Measurements from ENCODE around the gene PGAM1.
"Not testable (repeated sequence)": the region's sequence is repeated elsewhere in the genome, so short reads cannot be mapped to it uniquely, and the experiment has no call there.

PGAM1 gene

GRCh38 chr10:97475936-97476594 is 50.1 kb downstream of the PGAM1 start:
- no peaks in the 10 kb centered on the region for H3K9me2 ChIP-seq (replicated peaks; ENCODE audit: insufficient read depth, low read length)
- no peaks in the 10 kb centered on the region for H3K79me2 ChIP-seq (ENCODE audit: insufficient read depth, low read length)
- H3K4me3 ChIP-seq (ENCODE audit: insufficient read depth, low read length, poor library complexity, severe bottlenecking): no peak overlapping the region
- H3K4me2 ChIP-seq (ENCODE audit: low read depth, low read length, poor library complexity, severe bottlenecking): no peak overlapping the region
- peaks cover 20% of the 10 kb centered on the region; the same call in 1 of the 2 replicates for H3K36me3 ChIP-seq (ENCODE audit: low read length)
- no peaks in the 10 kb centered on the region for H3K9me3 ChIP-seq (ENCODE audit: insufficient read depth, low read length)
- no peak overlapping the region for H2AFZ ChIP-seq (ENCODE audit: low read depth, low read length, severe bottlenecking)
- H3K27me3 ChIP-seq (ENCODE audit: low read length): no peaks in the 10 kb centered on the region
- TF ChIP-seq EZH2phosphoT487 (conservative IDR thresholded peaks at IDR 0.05; ENCODE audit: low read length) (no peak), CTCF (IDR thresholded peaks at IDR 0.05; ENCODE audit: insufficient read depth, low read length, poor library complexity, severe bottlenecking) (no peak)
- no peak overlapping the region for H3K9ac ChIP-seq (ENCODE audit: low read length)
- no peaks in the 10 kb centered on the region for H3F3A ChIP-seq (ENCODE audit: insufficient read depth)
- H3K27ac ChIP-seq (ENCODE audit: low read depth, low read length): no peak overlapping the region
- H4K20me1 ChIP-seq (ENCODE audit: low read depth, low read length): no peaks in the 10 kb centered on the region

DNA sequence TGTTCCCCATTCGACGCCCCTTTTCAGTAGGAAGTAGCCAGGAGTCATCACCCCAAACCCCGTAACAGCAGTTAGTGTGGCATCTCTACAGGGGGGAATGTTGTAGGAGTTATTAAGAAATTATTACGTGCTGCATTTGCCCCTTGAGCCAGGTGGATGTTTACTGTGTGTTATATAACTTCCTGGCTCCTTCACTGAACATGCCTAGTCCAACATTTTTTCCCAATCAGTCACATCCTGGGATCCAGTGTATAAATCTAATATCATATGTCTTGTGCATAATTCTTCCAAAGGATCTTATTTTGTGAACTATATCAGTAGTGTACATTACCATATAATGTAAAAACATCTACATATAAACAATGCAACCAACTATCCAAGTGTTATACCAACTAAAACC is 53.4 kb downstream of the PGAM1 start:
- not testable (repeated sequence) for H3K9me3 ChIP-seq (ENCODE audit: insufficient read depth, low read length); H3K4me3 ChIP-seq (ENCODE audit: insufficient read depth, low read length, poor library complexity, severe bottlenecking); H3K9ac ChIP-seq (ENCODE audit: low read length); H3F3A ChIP-seq (ENCODE audit: insufficient read depth); H4K20me1 ChIP-seq (ENCODE audit: low read depth, low read length); H3K27ac ChIP-seq (ENCODE audit: low read depth, low read length); H3K4me2 ChIP-seq (ENCODE audit: low read depth, low read length, poor library complexity, severe bottlenecking); H3K9me2 ChIP-seq (replicated peaks; ENCODE audit: insufficient read depth, low read length); H2AFZ ChIP-seq (ENCODE audit: low read depth, low read length, severe bottlenecking); H3K27me3 ChIP-seq (ENCODE audit: low read length)
- Histone ChIP-seq H3K36me3 (ENCODE audit: low read length) (peaks cover 16% of the 10 kb centered on the region; the same call in 1 of the 2 replicates), H3K79me2 (ENCODE audit: insufficient read depth, low read length) (peaks cover 10% of the 10 kb centered on the region; the same call in 1 of the 2 replicates)

GRCh38 chr10:97479939-97480338 is 53.9 kb downstream of the PGAM1 start:
- H3K36me3 ChIP-seq (ENCODE audit: low read length): peaks cover 11% of the 10 kb centered on the region; the same call in 1 of the 2 replicates
- H3K9ac ChIP-seq (ENCODE audit: low read length): no peak overlapping the region
- H3K79me2 ChIP-seq (ENCODE audit: insufficient read depth, low read length): peaks cover 10% of the 10 kb centered on the region; the same call in 1 of the 2 replicates
- H4K20me1 ChIP-seq (ENCODE audit: low read depth, low read length): 0 out of 2 replicates have a peak, but pooled peaks cover 4% of the 10 kb centered on the region
- no peaks in the 10 kb centered on the region for H3K27me3 ChIP-seq (ENCODE audit: low read length)
- H3K4me3 ChIP-seq (ENCODE audit: insufficient read depth, low read length, poor library complexity, severe bottlenecking): no peak overlapping the region
- H3K9me3 ChIP-seq (ENCODE audit: insufficient read depth, low read length): no peaks in the 10 kb centered on the region
- no peaks in the 10 kb centered on the region for H3F3A ChIP-seq (ENCODE audit: insufficient read depth)
- no peak overlapping the region for H3K4me2 ChIP-seq (ENCODE audit: low read depth, low read length, poor library complexity, severe bottlenecking)
- no peak overlapping the region for H2AFZ ChIP-seq (ENCODE audit: low read depth, low read length, severe bottlenecking)
- no peak overlapping the region for H3K27ac ChIP-seq (ENCODE audit: low read depth, low read length)
- no peaks in the 10 kb centered on the region for H3K9me2 ChIP-seq (replicated peaks; ENCODE audit: insufficient read depth, low read length)
- TF ChIP-seq CTCF (IDR thresholded peaks at IDR 0.05; ENCODE audit: insufficient read depth, low read length, poor library complexity, severe bottlenecking) (no peak), EZH2phosphoT487 (conservative IDR thresholded peaks at IDR 0.05; ENCODE audit: low read length) (no peak)

DNA sequence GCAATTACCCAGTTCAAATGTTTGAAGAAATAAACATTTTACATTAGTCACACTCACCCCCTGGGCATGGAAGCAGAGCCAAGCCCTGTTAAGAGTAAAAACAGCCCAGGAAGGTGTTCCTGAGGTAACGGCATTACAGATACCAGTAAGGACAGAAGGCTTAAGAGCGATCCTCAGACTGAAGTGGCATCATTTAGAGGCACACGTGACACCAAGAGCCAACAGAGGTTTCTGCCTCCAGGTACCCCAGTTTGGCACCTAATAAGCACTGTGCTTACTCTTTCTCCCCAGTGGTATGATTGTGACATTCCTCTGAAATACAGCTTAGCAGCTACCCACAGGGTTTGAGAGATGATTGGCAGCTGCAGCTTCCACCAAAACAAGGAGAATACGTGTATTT is 55.1 kb downstream of the PGAM1 start:
- H3K9ac ChIP-seq (ENCODE audit: low read length): no peak overlapping the region
- 0 out of 2 replicates have a peak, but pooled peaks cover 7% of the 10 kb centered on the region for H4K20me1 ChIP-seq (ENCODE audit: low read depth, low read length)
- no peak overlapping the region for H3K4me2 ChIP-seq (ENCODE audit: low read depth, low read length, poor library complexity, severe bottlenecking)
- no peak overlapping the region for H3K27ac ChIP-seq (ENCODE audit: low read depth, low read length)
- H3F3A ChIP-seq (ENCODE audit: insufficient read depth): no peaks in the 10 kb centered on the region
- no peaks in the 10 kb centered on the region for H3K9me2 ChIP-seq (replicated peaks; ENCODE audit: insufficient read depth, low read length)
- no peaks in the 10 kb centered on the region for H3K9me3 ChIP-seq (ENCODE audit: insufficient read depth, low read length)
- no peak overlapping the region for H3K4me3 ChIP-seq (ENCODE audit: insufficient read depth, low read length, poor library complexity, severe bottlenecking)
- no peak overlapping the region for H2AFZ ChIP-seq (ENCODE audit: low read depth, low read length, severe bottlenecking)
- TF ChIP-seq CTCF (IDR thresholded peaks at IDR 0.05; ENCODE audit: insufficient read depth, low read length, poor library complexity, severe bottlenecking) (no peak), EZH2phosphoT487 (conservative IDR thresholded peaks at IDR 0.05; ENCODE audit: low read length) (no peak)
- H3K36me3 ChIP-seq (ENCODE audit: low read length): peaks cover 5% of the 10 kb centered on the region; the same call in 1 of the 2 replicates
- no peaks in the 10 kb centered on the region for H3K27me3 ChIP-seq (ENCODE audit: low read length)
- H3K79me2 ChIP-seq (ENCODE audit: insufficient read depth, low read length): peaks cover 17% of the 10 kb centered on the region

All from SU-DHL-6 (cell line).